ENCODE data around the gene SND1. TPM values are rescaled to one million over a fixed set of nuclear protein-coding genes. Genes with fewer than 3 reads are reported as not detected.

The SND1 gene
- total RNA-seq, 1 donor from 2014 or later, result 185 TPM

- DNase-seq (ENCODE audit: extremely low read depth, low read depth, low spot score), result no peak
These were observed 146.0 kb downstream of the SND1 start for GRCh38 chr7:127798023-127798422.

GRCh38 chr7:127798769-127799372, 146.9 kb downstream of the SND1 start:
- DNase-seq (ENCODE audit: extremely low read depth, low read depth, low spot score), result no peak

GRCh38 chr7:127799535-127800305, 147.7 kb downstream of the SND1 start:
- DNase-seq (ENCODE audit: extremely low read depth, low read depth, low spot score), result no peak

GRCh38 chr7:127802845-127803244, 150.9 kb downstream of the SND1 start:
- DNase-seq (ENCODE audit: extremely low read depth, low read depth, low spot score), result no peak

- DNase-seq (ENCODE audit: extremely low read depth, low read depth, low spot score), result no peak
These were observed 151.6 kb downstream of the SND1 start for GRCh38 chr7:127803626-127804025.

- DNase-seq (ENCODE audit: extremely low read depth, low read depth, low spot score), result no peak
These were observed 155.3 kb downstream of the SND1 start for GRCh38 chr7:127807340-127807739.

GRCh38 chr7:127807829-127808228, 155.8 kb downstream of the SND1 start:
- DNase-seq (ENCODE audit: extremely low read depth, low read depth, low spot score), result no peak

GRCh38 chr7:127809261-127809702, 157.3 kb downstream of the SND1 start:
- no peak for DNase-seq (ENCODE audit: extremely low read depth, low read depth, low spot score)

- DNase-seq (ENCODE audit: extremely low read depth, low read depth, low spot score), result no peak
These were observed 158.1 kb downstream of the SND1 start for GRCh38 chr7:127810113-127810512.

GRCh38 chr7:127810696-127811660, 159.0 kb downstream of the SND1 start:
- DNase-seq (ENCODE audit: extremely low read depth, low read depth, low spot score), result no peak

- DNase-seq (ENCODE audit: extremely low read depth, low read depth, low spot score), result no peak
These were observed 160.5 kb downstream of the SND1 start for GRCh38 chr7:127812540-127812939.

GRCh38 chr7:127813991-127814541, 162.1 kb downstream of the SND1 start:
- no peak for DNase-seq (ENCODE audit: extremely low read depth, low read depth, low spot score)

- DNase-seq (ENCODE audit: extremely low read depth, low read depth, low spot score), result no peak
These were observed 163.7 kb downstream of the SND1 start for GRCh38 chr7:127815631-127816145.

- DNase-seq (ENCODE audit: extremely low read depth, low read depth, low spot score), result no peak
These were observed 164.6 kb downstream of the SND1 start for GRCh38 chr7:127816354-127817190.

GRCh38 chr7:127817466-127817865, 165.5 kb downstream of the SND1 start:
- no peak for DNase-seq (ENCODE audit: extremely low read depth, low read depth, low spot score)

- no peak for DNase-seq (ENCODE audit: extremely low read depth, low read depth, low spot score)
These were observed 166.3 kb downstream of the SND1 start for GRCh38 chr7:127818306-127818705.

GRCh38 chr7:127819975-127820731, 168.2 kb downstream of the SND1 start:
- DNase-seq (ENCODE audit: extremely low read depth, low read depth, low spot score), result no peak

- no peak for DNase-seq (ENCODE audit: extremely low read depth, low read depth, low spot score)
These were observed 168.7 kb downstream of the SND1 start for GRCh38 chr7:127820732-127821085.

- DNase-seq (ENCODE audit: extremely low read depth, low read depth, low spot score), result no peak
These were observed 169.2 kb downstream of the SND1 start for GRCh38 chr7:127821146-127821545.
